Measurements from ENCODE around the gene LHFPL5.

Gene LHFPL5

GRCh38 chr6:35810971-35811698 is 6.0 kb downstream of the LHFPL5 start:
- H3K4me3 Mint-ChIP-seq = no peak overlapping the region
- H3K36me3 Mint-ChIP-seq (ENCODE audit: low read depth) = no peaks in the 10 kb centered on the region
- peak; percentile 36 for ATAC-seq
- H3K27me3 Mint-ChIP-seq = peaks cover 16% of the 10 kb centered on the region
- H3K9me3 Mint-ChIP-seq = no peaks in the 10 kb centered on the region
- H3K4me1 Mint-ChIP-seq = peaks cover 5% of the 10 kb centered on the region
- DNase-seq = no peak
- H3K27ac Mint-ChIP-seq = no peak overlapping the region

GRCh38 chr6:35811699-35811995 is 6.5 kb downstream of the LHFPL5 start:
- Mint-ChIP-seq H3K4me1 (peaks cover 5% of the 10 kb centered on the region), H3K27ac (no peak overlapping the region), H3K9me3 (no peaks in the 10 kb centered on the region), H3K27me3 (peaks cover 11% of the 10 kb centered on the region), H3K36me3 (ENCODE audit: low read depth) (no peaks in the 10 kb centered on the region), H3K4me3 (no peak overlapping the region)
- DNase-seq (no peak), ATAC-seq (no peak)

GRCh38 chr6:35817515-35817914 is 12.4 kb downstream of the LHFPL5 start:
- Mint-ChIP-seq H3K4me1 (no peaks in the 10 kb centered on the region), H3K9me3 (no peaks in the 10 kb centered on the region), H3K4me3 (no peak overlapping the region), H3K27ac (no peak overlapping the region), H3K36me3 (ENCODE audit: low read depth) (no peaks in the 10 kb centered on the region), H3K27me3 (peaks cover 6% of the 10 kb centered on the region)
- DNase-seq (no peak), ATAC-seq (no peak)

GRCh38 chr6:35823601-35824000 is 18.4 kb downstream of the LHFPL5 start:
- DNase-seq = no peak
- no peak overlapping the region for H3K4me3 Mint-ChIP-seq
- no peak for ATAC-seq
- H3K27me3 Mint-ChIP-seq = peaks cover 5% of the 10 kb centered on the region
- H3K27ac Mint-ChIP-seq = no peak overlapping the region
- H3K36me3 Mint-ChIP-seq (ENCODE audit: low read depth) = no peaks in the 10 kb centered on the region
- no peaks in the 10 kb centered on the region for H3K4me1 Mint-ChIP-seq
- H3K9me3 Mint-ChIP-seq = no peaks in the 10 kb centered on the region

GRCh38 chr6:35824552-35825192 is 19.5 kb downstream of the LHFPL5 start:
- DNase-seq (no peak), ATAC-seq (no peak)
- no peaks in the 10 kb centered on the region for H3K9me3 Mint-ChIP-seq
- H3K4me3 Mint-ChIP-seq = no peak overlapping the region
- H3K27ac Mint-ChIP-seq = no peak overlapping the region
- H3K36me3 Mint-ChIP-seq (ENCODE audit: low read depth) = no peaks in the 10 kb centered on the region
- H3K4me1 Mint-ChIP-seq = no peaks in the 10 kb centered on the region
- peaks cover 1% of the 10 kb centered on the region for H3K27me3 Mint-ChIP-seq

- DNase-seq (no peak), ATAC-seq (no peak)
- peaks cover 16% of the 10 kb centered on the region for H3K36me3 Mint-ChIP-seq (ENCODE audit: low read depth)
- H3K4me1 Mint-ChIP-seq = no peaks in the 10 kb centered on the region
- H3K27ac Mint-ChIP-seq = no peak overlapping the region
- H3K4me3 Mint-ChIP-seq = no peak overlapping the region
- H3K27me3 Mint-ChIP-seq = peaks cover 1% of the 10 kb centered on the region
- H3K9me3 Mint-ChIP-seq = no peaks in the 10 kb centered on the region
These were observed 24.2 kb downstream of the LHFPL5 start for GRCh38 chr6:35829306-35829705.

- DNase-seq (no peak), ATAC-seq (no peak)
- H3K4me3 Mint-ChIP-seq = no peak overlapping the region
- H3K4me1 Mint-ChIP-seq = no peaks in the 10 kb centered on the region
- H3K36me3 Mint-ChIP-seq (ENCODE audit: low read depth) = peaks cover 28% of the 10 kb centered on the region
- H3K27ac Mint-ChIP-seq = no peak overlapping the region
- H3K27me3 Mint-ChIP-seq = peaks cover 1% of the 10 kb centered on the region
- no peaks in the 10 kb centered on the region for H3K9me3 Mint-ChIP-seq
These were observed 26.3 kb downstream of the LHFPL5 start for GRCh38 chr6:35831257-35832007.

GRCh38 chr6:35833536-35833935 is 28.4 kb downstream of the LHFPL5 start:
- no peak for DNase-seq
- H3K4me1 Mint-ChIP-seq = no peaks in the 10 kb centered on the region
- no peaks in the 10 kb centered on the region for H3K27me3 Mint-ChIP-seq
- no peaks in the 10 kb centered on the region for H3K9me3 Mint-ChIP-seq
- no peak overlapping the region for H3K4me3 Mint-ChIP-seq
- H3K27ac Mint-ChIP-seq = peak overlapping the region; percentile 27
- H3K36me3 Mint-ChIP-seq (ENCODE audit: low read depth) = peaks cover 37% of the 10 kb centered on the region
- no peak for ATAC-seq

GRCh38 chr6:35839019-35839418 is 33.9 kb downstream of the LHFPL5 start:
- no peak for ATAC-seq
- H3K4me1 Mint-ChIP-seq = no peaks in the 10 kb centered on the region
- H3K4me3 Mint-ChIP-seq = no peak overlapping the region
- no peak for DNase-seq
- H3K27ac Mint-ChIP-seq = no peak overlapping the region
- no peaks in the 10 kb centered on the region for H3K27me3 Mint-ChIP-seq
- peaks cover 56% of the 10 kb centered on the region for H3K36me3 Mint-ChIP-seq (ENCODE audit: low read depth)
- no peaks in the 10 kb centered on the region for H3K9me3 Mint-ChIP-seq

GRCh38 chr6:35842381-35842780 is 37.2 kb downstream of the LHFPL5 start:
- no peak overlapping the region for H3K4me3 Mint-ChIP-seq
- H3K27ac Mint-ChIP-seq = no peak overlapping the region
- H3K27me3 Mint-ChIP-seq = no peaks in the 10 kb centered on the region
- DNase-seq (no peak), ATAC-seq (no peak)
- H3K4me1 Mint-ChIP-seq = no peaks in the 10 kb centered on the region
- no peaks in the 10 kb centered on the region for H3K9me3 Mint-ChIP-seq
- peaks cover 60% of the 10 kb centered on the region for H3K36me3 Mint-ChIP-seq (ENCODE audit: low read depth)

- no peaks in the 10 kb centered on the region for H3K4me1 Mint-ChIP-seq
- H3K27ac Mint-ChIP-seq = no peak overlapping the region
- H3K9me3 Mint-ChIP-seq = peaks cover 3% of the 10 kb centered on the region
- H3K36me3 Mint-ChIP-seq (ENCODE audit: low read depth) = peaks cover 67% of the 10 kb centered on the region
- H3K4me3 Mint-ChIP-seq = no peak overlapping the region
- DNase-seq (no peak), ATAC-seq (no peak)
- no peaks in the 10 kb centered on the region for H3K27me3 Mint-ChIP-seq
These were observed 39.1 kb downstream of the LHFPL5 start for GRCh38 chr6:35844290-35844689.

- ATAC-seq = no peak
- H3K27ac Mint-ChIP-seq = no peak overlapping the region
- peaks cover 3% of the 10 kb centered on the region for H3K9me3 Mint-ChIP-seq
- peaks cover 72% of the 10 kb centered on the region for H3K36me3 Mint-ChIP-seq (ENCODE audit: low read depth)
- H3K4me1 Mint-ChIP-seq = no peaks in the 10 kb centered on the region
- no peak for DNase-seq
- H3K27me3 Mint-ChIP-seq = no peaks in the 10 kb centered on the region
- no peak overlapping the region for H3K4me3 Mint-ChIP-seq
These were observed 45.1 kb downstream of the LHFPL5 start for GRCh38 chr6:35850208-35850607.

GRCh38 chr6:35852994-35853393 is 47.8 kb downstream of the LHFPL5 start:
- H3K27me3 Mint-ChIP-seq = no peaks in the 10 kb centered on the region
- H3K36me3 Mint-ChIP-seq (ENCODE audit: low read depth) = peaks cover 80% of the 10 kb centered on the region
- no peak overlapping the region for H3K4me3 Mint-ChIP-seq
- H3K4me1 Mint-ChIP-seq = no peaks in the 10 kb centered on the region
- ATAC-seq (no peak), DNase-seq (no peak)
- H3K9me3 Mint-ChIP-seq = peaks cover 3% of the 10 kb centered on the region
- no peak overlapping the region for H3K27ac Mint-ChIP-seq

- H3K36me3 Mint-ChIP-seq (ENCODE audit: low read depth) = peaks cover 79% of the 10 kb centered on the region
- no peak overlapping the region for H3K4me3 Mint-ChIP-seq
- no peaks in the 10 kb centered on the region for H3K9me3 Mint-ChIP-seq
- DNase-seq (no peak), ATAC-seq (no peak)
- H3K4me1 Mint-ChIP-seq = no peaks in the 10 kb centered on the region
- no peaks in the 10 kb centered on the region for H3K27me3 Mint-ChIP-seq
- no peak overlapping the region for H3K27ac Mint-ChIP-seq
These were observed 51.1 kb downstream of the LHFPL5 start for GRCh38 chr6:35856250-35856649.

GRCh38 chr6:35857853-35858252 is 52.7 kb downstream of the LHFPL5 start:
- H3K27me3 Mint-ChIP-seq = no peaks in the 10 kb centered on the region
- no peak overlapping the region for H3K4me3 Mint-ChIP-seq
- H3K27ac Mint-ChIP-seq = no peak overlapping the region
- no peaks in the 10 kb centered on the region for H3K9me3 Mint-ChIP-seq
- H3K36me3 Mint-ChIP-seq (ENCODE audit: low read depth) = peaks cover 81% of the 10 kb centered on the region
- H3K4me1 Mint-ChIP-seq = no peaks in the 10 kb centered on the region
- DNase-seq (no peak), ATAC-seq (no peak)

All from activated naive CD8-positive, alpha-beta T cell treated with anti-CD3 and anti-CD28 coated beads, Interleukin-2, amount 50 U/mL, for 24 hours (primary cell).